Kidney capillary endothelial cell (primary cell): Measurements from ENCODE around the gene MAN2A2.
"Not testable (repeated sequence)": the region's sequence is repeated elsewhere in the genome, so short reads cannot be mapped to it uniquely, and the experiment has no call there.

Experiments used
- DNase-seq: peaks from one replicate; pipeline ENCODE4 v3.0.0-alpha.2; 2018; ENCODE audit warnings: low spot score

The MAN2A2 gene

DNA sequence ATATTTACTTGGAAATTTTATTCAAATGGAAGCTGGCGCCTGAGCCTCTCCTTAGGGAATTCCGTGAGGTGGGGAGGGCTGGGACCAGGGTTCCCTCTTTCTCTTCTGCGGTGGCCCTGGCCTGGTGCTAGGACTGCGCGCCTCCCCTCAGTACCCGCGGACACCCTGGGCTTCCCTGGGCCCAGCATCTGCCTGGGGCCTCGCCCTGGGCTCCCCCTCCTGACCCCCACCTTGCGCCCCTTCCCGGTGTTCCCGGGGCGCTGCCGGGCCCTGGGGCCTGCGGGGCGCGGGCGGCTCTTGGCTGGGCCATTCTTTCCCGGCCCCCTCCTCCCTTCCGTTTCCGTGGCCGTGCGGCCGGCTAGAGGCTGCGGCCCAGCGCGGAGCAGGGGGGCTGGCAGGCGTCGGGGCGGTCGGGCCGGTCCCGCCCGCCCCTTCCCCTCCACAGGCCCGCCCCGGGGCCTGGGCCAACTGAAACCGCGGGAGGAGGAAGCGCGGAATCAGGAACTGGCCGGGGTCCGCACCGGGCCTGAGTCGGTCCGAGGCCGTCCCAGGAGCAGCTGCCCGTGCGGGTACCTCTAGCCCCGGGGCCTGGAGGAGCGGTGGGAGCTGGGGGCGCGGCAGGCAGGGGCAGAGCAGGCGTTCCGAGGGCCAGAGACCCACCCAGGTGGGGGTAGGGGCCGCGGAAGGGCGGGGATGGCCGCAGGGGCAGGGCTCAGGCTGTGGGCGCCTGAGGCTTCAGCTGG lies 19.0 kb upstream of the MAN2A2 start, which contains the start of gene FES:
TSS of gene FES (plus strand) at position 529 of the 743 bp plus-strand sequence. CDS start 542 bp downstream, outside the sequence.
- DNase-seq: peak; percentile 53

DNA sequence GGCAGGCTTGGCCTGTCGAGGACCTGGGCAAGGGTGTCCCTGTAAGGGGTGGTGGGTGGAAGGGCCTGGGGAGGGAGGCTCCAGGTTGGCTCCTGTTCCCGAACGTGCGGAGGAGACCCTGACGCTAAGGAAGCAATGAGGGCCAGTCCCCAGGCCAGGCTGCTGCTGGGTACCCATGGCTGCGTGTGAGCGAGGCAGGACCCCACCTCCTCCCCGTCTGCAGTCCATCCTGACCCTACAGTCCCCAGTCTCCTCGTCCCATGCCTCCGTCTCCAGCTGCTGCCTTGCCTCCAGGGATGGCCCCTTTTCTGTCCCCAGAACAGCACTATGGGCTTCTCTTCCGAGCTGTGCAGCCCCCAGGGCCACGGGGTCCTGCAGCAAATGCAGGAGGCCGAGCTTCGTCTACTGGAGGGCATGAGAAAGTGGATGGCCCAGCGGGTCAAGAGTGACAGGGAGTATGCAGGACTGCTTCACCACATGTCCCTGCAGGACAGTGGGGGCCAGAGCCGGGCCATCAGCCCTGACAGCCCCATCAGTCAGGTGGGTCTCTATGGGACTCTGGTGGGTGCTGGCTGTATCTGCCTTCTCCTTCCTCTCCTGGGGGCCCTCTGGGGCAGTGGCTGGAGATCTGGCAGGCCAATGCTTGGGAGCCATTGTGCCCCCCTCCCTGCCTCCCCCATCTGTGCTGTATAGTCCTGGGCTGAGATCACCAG lies 18.2 kb upstream of the MAN2A2 start:
- DNase-seq: no peak

DNA sequence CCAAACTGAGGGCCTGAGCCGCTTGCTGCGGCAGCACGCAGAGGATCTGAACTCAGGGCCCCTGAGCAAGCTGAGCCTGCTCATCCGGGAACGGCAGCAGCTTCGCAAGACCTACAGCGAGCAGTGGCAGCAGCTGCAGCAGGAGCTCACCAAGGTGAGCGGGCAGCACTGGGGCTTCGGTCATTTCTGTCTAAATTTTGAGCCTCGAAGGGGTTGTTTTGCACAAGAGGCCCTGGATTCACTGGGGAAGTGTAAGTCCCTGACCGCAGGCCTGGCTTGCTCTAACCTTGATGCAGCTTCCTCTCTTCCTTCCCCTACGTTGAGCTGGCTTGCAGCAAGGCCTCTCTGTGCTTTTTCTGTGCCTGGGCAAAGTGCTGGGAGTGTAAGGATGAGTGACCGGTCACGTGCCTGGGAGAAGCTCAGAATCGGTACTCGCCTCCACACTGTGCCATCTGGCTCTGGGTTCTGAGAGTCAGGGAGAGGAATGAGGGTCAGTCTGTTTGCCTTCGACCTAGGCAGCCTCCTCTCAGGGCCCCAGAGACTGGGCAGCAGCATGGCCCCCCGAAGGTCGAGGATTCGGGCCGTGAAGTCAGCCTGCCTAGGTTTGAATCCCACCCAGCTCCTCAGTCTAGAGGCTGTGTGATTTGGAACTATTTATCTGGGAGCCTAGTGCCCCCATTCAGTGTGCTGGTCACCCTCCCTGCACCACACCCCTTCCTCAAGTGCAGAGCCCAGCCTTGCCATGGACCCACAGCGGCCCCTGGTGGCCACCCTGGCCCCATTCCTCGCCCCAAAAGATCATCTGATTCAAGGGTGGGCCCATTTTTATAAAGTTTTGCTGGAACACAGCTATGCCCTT lies 17.4 kb upstream of the MAN2A2 start:
- peak; percentile 76 for DNase-seq

DNA sequence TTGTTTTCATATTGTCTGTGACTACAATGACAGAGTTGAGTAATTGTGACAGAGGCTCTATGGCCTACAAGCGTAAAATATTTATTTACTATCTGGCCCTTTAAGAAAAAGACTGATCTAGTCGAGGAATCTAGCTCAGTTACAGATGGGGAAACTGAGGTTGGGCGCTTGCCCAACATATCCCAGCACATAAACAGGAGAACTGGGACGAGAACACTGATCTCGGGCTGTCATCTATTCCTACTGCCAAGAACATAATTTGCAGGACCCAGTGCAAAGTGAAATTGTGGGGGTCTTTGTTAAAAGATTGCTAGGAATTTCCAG lies 16.8 kb upstream of the MAN2A2 start:
- no peak for DNase-seq

DNA sequence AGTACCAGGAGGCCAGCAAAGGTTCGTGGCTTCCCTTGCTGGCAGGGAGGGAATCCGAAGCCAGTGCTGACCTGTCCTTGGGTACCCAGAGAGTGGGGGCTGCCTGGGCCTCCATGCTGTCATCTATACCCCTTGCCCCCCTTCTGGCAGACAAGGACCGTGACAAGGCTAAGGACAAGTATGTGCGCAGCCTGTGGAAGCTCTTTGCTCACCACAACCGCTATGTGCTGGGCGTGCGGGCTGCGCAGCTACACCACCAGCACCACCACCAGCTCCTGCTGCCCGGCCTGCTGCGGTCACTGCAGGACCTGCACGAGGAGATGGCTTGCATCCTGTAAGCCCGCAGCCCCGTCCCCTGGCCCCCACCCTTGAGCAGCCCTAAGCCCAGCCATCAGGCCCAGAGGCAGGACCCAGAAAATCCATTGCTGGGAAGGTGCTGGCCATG lies 16.0 kb upstream of the MAN2A2 start:
- no peak for DNase-seq

DNA sequence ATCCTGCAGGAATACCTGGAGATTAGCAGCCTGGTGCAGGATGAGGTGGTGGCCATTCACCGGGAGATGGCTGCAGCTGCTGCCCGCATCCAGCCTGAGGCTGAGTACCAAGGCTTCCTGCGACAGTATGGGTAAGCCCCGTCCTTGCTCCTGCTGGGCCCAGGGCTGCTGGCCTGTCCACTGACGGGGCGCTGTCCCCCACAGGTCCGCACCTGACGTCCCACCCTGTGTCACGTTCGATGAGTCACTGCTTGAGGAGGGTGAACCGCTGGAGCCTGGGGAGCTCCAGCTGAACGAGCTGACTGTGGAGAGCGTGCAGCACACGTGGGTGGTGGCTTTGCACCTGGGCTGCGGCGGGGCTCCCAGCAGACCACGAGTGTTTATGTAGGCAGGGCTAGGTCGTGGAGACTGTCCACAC lies 13.8 kb upstream of the MAN2A2 start:
- DNase-seq: no peak

DNA sequence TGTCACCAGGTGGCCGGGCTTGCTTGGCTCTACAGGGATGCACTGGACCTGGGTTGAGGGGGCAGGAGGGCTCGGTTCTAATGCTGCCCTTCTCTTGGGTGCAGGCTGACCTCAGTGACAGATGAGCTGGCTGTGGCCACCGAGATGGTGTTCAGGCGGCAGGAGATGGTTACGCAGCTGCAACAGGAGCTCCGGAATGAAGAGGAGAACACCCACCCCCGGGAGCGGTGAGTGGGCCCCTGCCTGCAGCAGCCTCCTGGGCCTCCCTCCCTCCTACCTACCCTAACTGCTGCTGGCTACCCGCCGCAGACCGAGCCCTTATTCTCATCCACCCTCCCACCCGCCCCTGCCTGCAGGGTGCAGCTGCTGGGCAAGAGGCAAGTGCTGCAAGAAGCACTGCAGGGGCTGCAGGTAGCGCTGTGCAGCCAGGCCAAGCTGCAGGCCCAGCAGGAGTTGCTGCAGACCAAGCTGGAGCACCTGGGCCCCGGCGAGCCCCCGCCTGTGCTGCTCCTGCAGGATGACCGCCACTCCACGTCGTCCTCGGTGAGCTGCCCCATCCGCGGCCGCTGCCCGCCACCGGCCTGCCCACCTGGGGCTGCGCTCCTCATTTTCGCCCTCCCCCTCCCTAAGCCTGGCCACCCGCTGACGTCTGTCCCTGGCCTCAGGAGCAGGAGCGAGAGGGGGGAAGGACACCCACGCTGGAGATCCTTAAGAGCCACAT lies 13.2 kb upstream of the MAN2A2 start:
- DNase-seq: no peak

DNA sequence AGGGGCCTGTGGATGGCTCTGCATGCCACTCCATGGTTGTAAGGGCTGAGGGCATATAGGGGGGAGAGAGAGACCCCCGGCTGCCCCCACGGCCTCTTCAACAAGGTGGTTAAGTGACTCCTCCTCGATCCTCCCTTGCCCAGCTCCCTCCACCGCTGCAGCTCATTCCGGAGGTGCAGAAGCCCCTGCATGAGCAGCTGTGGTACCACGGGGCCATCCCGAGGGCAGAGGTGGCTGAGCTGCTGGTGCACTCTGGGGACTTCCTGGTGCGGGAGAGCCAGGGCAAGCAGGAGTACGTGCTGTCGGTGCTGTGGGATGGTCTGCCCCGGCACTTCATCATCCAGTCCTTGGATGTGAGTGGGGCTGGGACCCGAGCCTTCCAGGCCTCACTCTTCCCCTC lies 12.3 kb upstream of the MAN2A2 start:
- DNase-seq: no peak

DNA sequence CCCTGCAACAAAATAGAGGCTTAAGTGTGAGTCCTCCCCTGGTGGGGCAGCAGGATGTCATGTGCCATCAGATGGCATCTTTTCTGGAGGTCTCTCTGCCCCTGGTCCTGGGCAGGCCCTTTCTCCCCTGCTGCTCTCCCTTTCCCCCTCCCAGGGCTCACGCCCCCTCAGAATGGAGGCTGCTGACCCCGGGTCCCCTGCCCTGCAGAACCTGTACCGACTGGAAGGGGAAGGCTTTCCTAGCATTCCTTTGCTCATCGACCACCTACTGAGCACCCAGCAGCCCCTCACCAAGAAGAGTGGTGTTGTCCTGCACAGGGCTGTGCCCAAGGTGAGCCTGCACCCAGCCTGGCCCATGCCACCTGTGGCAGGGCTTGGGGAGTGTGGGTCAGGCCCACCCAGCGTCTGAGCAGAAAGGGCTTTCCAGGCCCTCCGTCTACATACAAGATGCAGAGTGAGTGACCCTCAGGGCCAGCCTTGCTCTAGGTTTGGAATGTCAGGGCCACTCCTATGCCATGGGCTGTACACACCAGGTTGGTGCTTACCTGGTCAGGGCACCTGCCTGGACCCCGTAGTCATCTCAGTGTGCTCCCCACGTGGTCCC lies 11.7 kb upstream of the MAN2A2 start:
- no peak for DNase-seq

DNA sequence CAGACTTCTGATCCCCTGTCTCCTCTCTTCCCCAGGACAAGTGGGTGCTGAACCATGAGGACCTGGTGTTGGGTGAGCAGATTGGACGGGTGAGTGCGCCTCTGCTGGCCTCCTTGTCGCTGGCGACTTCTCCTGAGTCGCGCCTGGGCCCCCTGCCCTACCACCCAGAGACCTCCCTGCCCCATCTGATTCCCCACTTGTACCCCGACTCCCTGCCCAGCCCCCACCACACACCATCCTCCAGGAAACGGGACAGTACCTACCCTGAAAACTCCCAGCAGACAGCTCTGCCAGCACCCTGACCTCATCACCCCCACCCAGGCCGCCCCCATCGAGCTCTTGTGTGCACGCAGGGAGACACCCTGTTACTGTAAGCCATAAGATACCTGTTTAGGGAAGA lies 11.1 kb upstream of the MAN2A2 start:
- no peak for DNase-seq

DNA sequence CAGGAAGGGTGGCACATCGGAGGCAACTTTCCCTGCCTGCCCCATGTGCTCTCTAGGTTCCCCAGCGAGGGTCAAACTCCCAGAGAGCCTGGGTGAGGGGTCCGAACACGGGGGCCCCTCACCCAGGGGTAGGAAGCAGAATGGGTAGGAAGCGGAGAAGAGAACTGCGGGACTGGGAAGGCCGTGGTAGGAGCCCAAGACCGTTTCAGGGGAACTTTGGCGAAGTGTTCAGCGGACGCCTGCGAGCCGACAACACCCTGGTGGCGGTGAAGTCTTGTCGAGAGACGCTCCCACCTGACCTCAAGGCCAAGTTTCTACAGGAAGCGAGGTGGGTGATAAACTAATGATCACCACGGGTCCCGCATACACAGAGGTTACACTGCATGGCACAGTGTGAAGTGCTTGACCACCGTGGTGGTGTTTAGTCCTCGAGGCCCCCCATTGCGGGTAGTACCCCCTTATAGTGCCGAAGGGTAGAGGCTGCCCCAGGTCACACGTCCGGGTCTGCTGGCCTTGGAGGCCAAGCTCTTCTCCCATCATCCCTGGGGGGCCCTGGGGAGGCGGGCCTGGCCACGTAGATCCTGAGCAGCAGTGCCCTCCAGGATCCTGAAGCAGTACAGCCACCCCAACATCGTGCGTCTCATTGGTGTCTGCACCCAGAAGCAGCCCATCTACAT lies 10.5 kb upstream of the MAN2A2 start:
- DNase-seq: no peak

DNA sequence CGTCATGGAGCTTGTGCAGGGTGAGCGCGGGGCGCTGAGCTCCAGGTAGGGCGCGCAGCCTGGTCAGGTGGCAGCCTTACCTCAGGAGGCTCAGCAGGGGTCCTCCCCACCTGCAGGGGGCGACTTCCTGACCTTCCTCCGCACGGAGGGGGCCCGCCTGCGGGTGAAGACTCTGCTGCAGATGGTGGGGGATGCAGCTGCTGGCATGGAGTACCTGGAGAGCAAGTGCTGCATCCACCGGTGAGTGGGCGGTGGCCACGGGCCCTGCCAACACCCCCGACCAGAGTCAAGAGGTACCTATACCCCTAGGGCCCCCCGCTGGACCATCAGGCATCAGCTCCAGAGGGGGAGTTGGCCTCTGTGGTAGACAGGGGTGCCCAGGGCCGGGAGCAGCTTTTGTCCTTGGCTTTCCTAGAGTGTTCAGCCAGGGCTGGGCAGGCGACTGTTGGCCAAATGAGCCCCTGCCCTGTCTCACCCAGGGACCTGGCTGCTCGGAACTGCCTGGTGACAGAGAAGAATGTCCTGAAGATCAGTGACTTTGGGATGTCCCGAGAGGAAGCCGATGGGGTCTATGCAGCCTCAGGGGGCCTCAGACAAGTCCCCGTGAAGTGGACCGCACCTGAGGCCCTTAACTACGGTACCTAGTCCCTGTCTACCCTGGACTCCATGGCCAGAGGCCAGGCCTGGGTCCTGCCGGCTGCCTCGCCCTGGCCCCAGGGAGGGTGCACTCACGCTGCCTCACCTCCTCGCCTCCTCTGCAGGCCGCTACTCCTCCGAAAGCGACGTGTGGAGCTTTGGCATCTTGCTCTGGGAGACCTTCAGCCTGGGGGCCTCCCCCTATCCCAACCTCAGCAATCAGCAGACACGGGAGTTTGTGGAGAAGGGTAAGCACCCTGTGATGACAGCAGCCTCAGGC lies 9.7 kb upstream of the MAN2A2 start:
- DNase-seq: no peak

DNA sequence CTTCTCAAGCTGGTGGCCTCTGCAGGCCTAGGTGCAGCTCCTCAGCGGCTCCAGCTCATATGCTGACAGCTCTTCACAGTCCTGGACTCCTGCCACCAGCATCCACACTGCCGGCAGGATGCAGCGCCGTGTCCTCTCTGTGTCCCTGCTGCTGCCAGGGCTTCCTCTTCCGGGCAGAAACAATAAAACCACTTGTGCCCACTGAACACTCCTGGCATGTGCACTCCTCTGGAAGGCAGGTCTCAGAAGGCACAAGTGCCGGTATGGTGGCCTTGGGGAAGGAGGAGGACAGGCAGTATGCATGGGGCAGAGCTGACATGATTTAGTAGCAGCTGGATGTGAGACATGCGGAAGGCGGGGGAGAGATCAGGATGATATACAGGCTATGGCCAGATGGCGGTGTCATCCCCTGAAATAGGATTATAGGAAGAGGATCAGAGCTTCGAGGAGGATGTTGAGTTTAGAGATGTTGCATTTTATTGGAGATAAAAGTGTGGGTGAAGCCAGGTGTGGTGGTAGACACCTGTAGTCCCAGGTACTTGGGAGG lies 7.5 kb upstream of the MAN2A2 start:
- peak; percentile 69 for DNase-seq

DNA sequence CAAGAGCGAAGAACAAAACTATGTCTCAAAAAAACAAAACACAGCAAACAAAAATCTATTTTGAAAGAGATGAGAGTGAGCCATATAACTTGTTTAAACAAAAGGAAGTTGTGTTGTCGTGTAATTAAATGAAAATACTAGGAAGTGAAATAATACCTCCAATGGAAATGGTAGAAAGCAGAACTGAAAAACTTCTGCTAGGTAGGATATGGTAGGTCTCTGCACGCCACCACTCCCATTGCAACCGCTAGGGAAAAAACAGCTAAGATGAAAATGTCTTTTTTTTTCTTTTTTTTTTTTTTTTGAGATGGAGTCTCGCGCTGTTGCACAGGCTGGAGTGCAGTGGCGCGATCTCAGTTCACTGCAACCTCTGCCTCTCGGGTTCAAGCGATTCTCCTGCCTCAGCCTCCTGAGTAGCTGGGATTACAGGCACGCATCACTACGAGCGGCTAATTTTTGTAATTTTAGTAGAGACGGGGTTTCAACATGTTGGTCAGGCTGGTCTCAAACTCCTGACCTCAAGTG lies 5.9 kb upstream of the MAN2A2 start:
- not testable (repeated sequence) for DNase-seq

DNA sequence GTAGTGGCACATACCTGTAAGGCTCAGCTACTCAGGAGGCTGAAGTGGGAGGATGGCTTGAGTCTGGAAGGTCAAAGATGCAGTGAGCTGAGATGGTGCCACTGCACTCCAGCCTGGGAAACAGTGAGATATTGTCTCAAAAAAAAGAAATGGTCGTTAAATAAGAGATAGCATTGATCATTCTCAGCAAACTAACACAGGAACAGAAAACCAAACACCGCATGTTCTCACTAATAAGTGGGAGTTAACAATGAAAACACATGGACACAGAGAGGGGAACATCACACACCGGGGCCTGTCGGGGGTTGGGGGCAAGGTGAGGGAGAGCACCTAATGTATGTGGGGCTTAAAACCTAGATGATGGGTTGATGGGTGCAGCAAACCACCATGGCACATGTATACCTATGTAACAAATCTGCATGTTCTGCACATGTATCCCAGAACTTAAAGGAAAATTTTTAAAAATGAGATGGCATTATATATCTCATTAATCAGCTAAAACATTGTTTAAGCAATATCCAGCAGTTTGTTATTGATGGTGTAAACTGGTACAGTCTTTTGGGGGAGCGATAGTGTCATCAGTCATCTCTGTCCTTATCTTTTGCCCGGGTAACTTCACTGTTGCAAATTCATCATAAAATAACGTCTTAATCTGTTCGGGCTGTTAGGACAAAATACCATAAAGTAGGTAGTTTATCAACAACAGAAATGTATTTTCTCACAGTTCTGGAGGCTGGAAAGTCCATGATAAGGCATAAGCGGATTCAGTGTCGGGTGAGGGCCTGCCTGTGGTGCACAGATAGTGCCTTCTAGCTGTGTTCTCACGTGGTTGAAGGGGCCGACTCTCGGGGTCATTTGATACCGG lies 1.7 kb upstream of the MAN2A2 start:
- DNase-seq: no peak

DNA sequence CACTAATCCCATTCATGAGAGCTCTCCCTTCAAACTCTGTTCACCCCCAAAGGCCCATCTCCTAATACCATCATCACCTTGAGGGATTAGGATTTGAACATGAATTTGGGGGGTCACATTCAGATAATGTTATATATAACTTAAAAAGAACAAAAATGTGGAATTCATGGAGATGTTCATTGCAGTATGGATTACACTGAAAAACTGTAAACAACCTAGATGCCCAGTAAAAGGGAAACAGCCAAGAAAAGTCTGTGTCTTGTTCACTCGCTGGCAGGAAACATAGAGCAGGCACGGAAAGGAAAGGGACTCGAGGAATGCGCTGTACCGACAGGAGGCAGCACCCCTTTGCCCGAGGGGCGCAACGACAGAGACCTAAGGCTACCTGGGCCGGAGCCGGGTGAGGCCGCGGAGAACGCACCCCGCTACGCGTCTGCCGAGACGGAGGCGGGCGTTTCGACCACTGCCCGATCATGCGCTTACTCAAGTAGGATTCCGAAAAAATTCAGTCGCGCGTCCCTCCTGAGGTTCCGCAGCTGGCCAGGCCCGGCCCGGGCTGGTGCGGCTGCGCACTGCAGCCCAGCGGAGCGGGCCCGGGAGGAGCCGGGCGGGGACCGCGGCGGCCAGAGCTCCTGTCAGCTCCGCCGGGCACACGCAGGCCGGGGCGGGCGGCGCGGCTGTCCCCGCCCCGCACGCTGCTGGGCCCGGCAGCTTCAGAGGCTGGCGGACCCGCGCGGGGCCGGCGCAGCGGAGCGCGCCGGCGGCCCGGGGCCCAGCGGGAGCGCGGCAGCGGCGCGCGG lies 862 bp upstream of the MAN2A2 start:
- DNase-seq: peak; percentile 66

DNA sequence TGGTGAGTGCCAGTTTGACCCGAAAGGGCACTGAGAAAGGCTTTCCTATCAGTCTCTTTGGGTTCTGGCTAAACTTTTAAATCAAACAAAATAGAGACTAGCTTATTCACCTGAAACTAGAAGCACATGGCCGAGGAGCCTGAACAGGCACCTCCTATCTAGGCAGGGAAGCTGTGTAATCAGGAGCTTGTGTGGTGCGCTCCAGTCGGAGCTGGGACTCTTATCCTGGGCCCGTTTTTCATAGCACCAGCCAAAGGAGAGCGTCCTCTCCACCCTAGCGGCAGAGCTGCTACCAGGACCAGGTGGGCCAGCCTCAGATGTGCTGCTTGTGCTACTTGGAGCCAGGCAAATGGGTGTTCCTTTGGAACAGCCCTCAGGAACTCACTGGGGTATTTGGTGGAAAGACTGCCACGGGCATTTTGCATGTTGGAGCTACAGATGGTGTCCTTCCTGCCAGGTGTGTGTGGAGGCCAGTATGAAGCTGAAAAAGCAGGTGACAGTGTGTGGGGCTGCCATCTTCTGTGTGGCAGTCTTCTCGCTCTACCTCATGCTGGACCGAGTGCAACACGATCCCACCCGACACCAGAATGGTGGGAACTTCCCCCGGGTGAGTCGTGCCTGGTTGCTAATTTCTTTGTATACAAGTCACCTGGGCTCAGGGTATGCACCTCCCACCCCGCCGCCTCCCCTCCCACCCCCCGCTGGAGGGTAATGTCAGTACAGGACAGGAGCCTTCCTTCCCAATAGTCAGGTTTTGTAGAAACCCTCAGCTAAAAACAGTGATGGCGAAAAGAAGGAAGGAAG lies 833 bp downstream of the MAN2A2 start:
- DNase-seq: no peak
